ENCODE measurements around the gene TEX19. TPM values are rescaled to one million over a fixed set of nuclear protein-coding genes. Genes with fewer than 3 reads are reported as not detected.
A peak's percentile ranks its signal among the peaks of the same experiment; 100 is the strongest.

TEX19 gene
- total and polyA plus RNA-seq, 9 of the 15 experiments (the other 6 are each of a cell fraction or from before 2014, with no cell fraction given), result 0.10 to 4.9 (median 1.9) TPM

GRCh38 chr17:82367724-82368524 is 8.9 kb downstream of the TEX19 start (continued):
- TF ChIP-seq TEAD1 (CRISPR knock-in tag; IDR thresholded peaks at IDR 0.05), result peak in 1 of 2 experiments; percentile 32; a peak in 1 of 4 replicates
- TF ChIP-seq GABPB1 (CRISPR knock-in tag; IDR thresholded peaks at IDR 0.05), result peak; percentile 61; the same call in 1 of the 2 replicates
- TF ChIP-seq CEBPB (tag; IDR thresholded peaks at IDR 0.05), result no peak
- no peak for TF ChIP-seq KAT2B (IDR thresholded peaks at IDR 0.05; ENCODE audit: low read depth, low read length)
- TF ChIP-seq JUN (IDR thresholded peaks at IDR 0.05; ENCODE audit: borderline replicate concordance, low read depth, low read length), result no peak
- no peak for TF ChIP-seq JUN (CRISPR knock-in tag; IDR thresholded peaks at IDR 0.05; ENCODE audit: borderline replicate concordance)
- TF ChIP-seq ELK1 (CRISPR knock-in tag; IDR thresholded peaks at IDR 0.05), result no peak
- peak; percentile 67 for TF ChIP-seq GTF2B (IDR thresholded peaks at IDR 0.05; ENCODE audit: extremely low read depth, insufficient read length)
- TF ChIP-seq ILF3 (IDR thresholded peaks at IDR 0.05; ENCODE audit: borderline replicate concordance), result no peak
- TF ChIP-seq HMBOX1 (IDR thresholded peaks at IDR 0.05), result peak; percentile 67
- TF ChIP-seq SP1 (CRISPR knock-in tag; IDR thresholded peaks at IDR 0.05), result peak; percentile 91
- no peak for TF ChIP-seq TCF7 (IDR thresholded peaks at IDR 0.05; ENCODE audit: borderline replicate concordance)
- TF ChIP-seq HOXB6 (CRISPR knock-in tag; IDR thresholded peaks at IDR 0.05; ENCODE audit: borderline replicate concordance), result no peak
- TF ChIP-seq ZBTB7A (IDR thresholded peaks at IDR 0.05; ENCODE audit: borderline replicate concordance, control insufficient read depth, low read depth, low read length), result peak; percentile 21; the same call in 1 of the 2 replicates
- TF ChIP-seq POLR2B (IDR thresholded peaks at IDR 0.05; ENCODE audit: low read depth, partially characterized antibody), result peak; percentile 80
- no peak for TF ChIP-seq HNRNPK (IDR thresholded peaks at IDR 0.05; ENCODE audit: low read depth, low read length, poor library complexity, severe bottlenecking)
- TF ChIP-seq TFE3 (CRISPR knock-in tag; IDR thresholded peaks at IDR 0.05), result no peak
- no peak for TF ChIP-seq ZNF134 (CRISPR knock-in tag; conservative IDR thresholded peaks at IDR 0.05)
- no peak for TF ChIP-seq CREB5 (CRISPR knock-in tag; IDR thresholded peaks at IDR 0.05)
- TF ChIP-seq ATF7 (IDR thresholded peaks at IDR 0.05), result peak; percentile 78
- peak; percentile 45; the same call in 1 of the 2 replicates for TF ChIP-seq PML (IDR thresholded peaks at IDR 0.05; ENCODE audit: low read length)
- TF ChIP-seq ZNF766 (CRISPR knock-in tag; conservative IDR thresholded peaks at IDR 0.05), result no peak
- TF ChIP-seq CXXC5 (CRISPR knock-in tag; IDR thresholded peaks at IDR 0.05), result no peak
